Left renal pelvis (tissue), 4 donors: ENCODE results near the gene ABHD4. TPM values are rescaled to one million over a fixed set of nuclear protein-coding genes. Genes with fewer than 3 reads are reported as not detected.

Experiments
- DNase-seq, 4 donors: peaks; one replicate each; pipeline ENCODE4 v3.0.0-alpha.2; 2013; ENCODE audit warnings: low read depth in 4 of 4, low spot score in 3 of 4
- polyA plus RNA-seq, 4 donors: library from polyadenylated mRNA; unstranded; fragments of 120-200 nt; gene quantifications; one replicate each; pipeline ENCODE4 v1.2.1, GENCODE V29; 2013; ENCODE audit not compliant: insufficient read length in 4 of 4

The ABHD4 gene
- polyA plus RNA-seq, 4 donors: 30.1 to 48.4 (median 46.6) TPM

- no peak for DNase-seq
These were observed 59.8 kb downstream of the ABHD4 start for GRCh38 chr14:22657861-22658260.

DNA sequence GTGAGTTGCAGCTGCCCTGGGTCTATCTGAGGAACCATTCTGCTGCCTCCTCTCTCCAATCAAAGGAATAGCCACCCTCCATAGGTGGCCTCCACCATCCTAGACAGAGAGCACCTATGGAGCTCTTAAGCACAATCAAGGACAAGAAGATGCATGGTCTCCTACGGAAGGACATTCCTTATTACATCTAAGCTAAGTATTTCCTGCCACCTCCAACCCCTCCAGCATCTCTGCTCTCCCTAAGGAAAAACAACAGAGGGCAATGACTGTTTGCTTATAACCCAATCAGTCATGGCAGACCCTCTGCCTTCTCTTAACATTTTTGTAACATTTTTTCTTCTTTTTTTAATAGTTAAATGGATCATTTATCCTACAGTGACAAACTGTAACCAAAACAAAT is 60.8 kb downstream of the ABHD4 start:
- no peak for DNase-seq

GRCh38 chr14:22660654-22661053 is 62.6 kb downstream of the ABHD4 start:
- DNase-seq: no peak

Other genes with a start within 250 kb of the ABHD4 start
- 100 to 1,000 TPM; 197 to 302 (median 261) TPM for gene DAD1, start 9.1 kb upstream of the ABHD4 start, polyA plus RNA-seq
- gene OR6J1, start 46.1 kb downstream of the ABHD4 start, polyA plus RNA-seq: under 1 TPM; 0.07 to 0.43 (median 0.18) TPM
- 100 to 1,000 TPM; 106 to 144 (median 139) TPM for gene OXA1L, start 168.4 kb downstream of the ABHD4 start, polyA plus RNA-seq
- gene SLC7A7, start 217.1 kb downstream of the ABHD4 start, polyA plus RNA-seq: 100 to 1,000 TPM in 1 of 4 donors, 10 to 100 TPM in 2, 1 to 10 TPM in 1; 9.6 to 138 (median 77.1) TPM
- 100 to 1,000 TPM in 1 of 4 donors, 10 to 100 TPM in 3; 50.2 to 110 (median 73.4) TPM for gene MRPL52, start 231.6 kb downstream of the ABHD4 start, polyA plus RNA-seq
- gene MMP14, start 238.3 kb downstream of the ABHD4 start, polyA plus RNA-seq: 100 to 1,000 TPM; 137 to 349 (median 150) TPM